ENCODE results near the gene HOXB2. TPM values are rescaled to one million over a fixed set of nuclear protein-coding genes. Genes with fewer than 3 reads are reported as not detected.
A peak's percentile ranks its signal among the peaks of the same experiment; 100 is the strongest.

HOXB2 gene
- total and polyA plus RNA-seq, 2 of the 8 experiments (the other 6 are each of a cell fraction or from before 2014, with no cell fraction given) = not detected

GRCh38 chr17:48564188-48565021 is 19.5 kb upstream of the HOXB2 start (continued):
- peak; percentile 94; the same call in 1 of the 2 replicates for TF ChIP-seq CBX8 (IDR thresholded peaks at IDR 0.05; ENCODE audit: borderline replicate concordance, low read depth, low read length)
- TF ChIP-seq RBBP5 (IDR thresholded peaks at IDR 0.05; ENCODE audit: borderline replicate concordance, low read depth, low read length) = no peak
- TF ChIP-seq MAFK (IDR thresholded peaks at IDR 0.05; ENCODE audit: low read depth, low read length) = no peak
- no peak for TF ChIP-seq BACH1 (IDR thresholded peaks at IDR 0.05; ENCODE audit: low read length)
